ENCODE results near the gene UBASH3A.

DNA sequence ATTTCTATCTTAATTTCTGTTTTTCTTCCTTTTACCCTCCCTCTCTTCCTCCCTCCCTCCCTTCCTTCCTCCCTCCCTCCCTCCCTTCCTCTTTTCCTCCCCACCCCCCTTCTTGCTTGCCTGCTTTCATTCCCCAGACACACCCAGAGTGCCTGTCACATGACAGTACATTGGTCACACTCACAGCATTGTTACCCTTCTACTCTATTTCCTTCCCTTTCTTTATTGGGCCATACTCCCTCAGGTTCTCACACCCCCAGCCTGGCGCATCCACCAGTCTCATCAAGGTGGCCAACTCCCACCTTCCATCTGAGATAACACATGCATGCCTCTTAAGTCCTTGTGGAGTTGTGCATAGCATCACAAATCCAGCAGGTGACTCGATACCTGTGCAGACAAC lies 18.7 kb upstream of the UBASH3A start:
- no peak for TF ChIP-seq POLR2A (IDR thresholded peaks at IDR 0.05)
- TF ChIP-seq, protein P1, sequence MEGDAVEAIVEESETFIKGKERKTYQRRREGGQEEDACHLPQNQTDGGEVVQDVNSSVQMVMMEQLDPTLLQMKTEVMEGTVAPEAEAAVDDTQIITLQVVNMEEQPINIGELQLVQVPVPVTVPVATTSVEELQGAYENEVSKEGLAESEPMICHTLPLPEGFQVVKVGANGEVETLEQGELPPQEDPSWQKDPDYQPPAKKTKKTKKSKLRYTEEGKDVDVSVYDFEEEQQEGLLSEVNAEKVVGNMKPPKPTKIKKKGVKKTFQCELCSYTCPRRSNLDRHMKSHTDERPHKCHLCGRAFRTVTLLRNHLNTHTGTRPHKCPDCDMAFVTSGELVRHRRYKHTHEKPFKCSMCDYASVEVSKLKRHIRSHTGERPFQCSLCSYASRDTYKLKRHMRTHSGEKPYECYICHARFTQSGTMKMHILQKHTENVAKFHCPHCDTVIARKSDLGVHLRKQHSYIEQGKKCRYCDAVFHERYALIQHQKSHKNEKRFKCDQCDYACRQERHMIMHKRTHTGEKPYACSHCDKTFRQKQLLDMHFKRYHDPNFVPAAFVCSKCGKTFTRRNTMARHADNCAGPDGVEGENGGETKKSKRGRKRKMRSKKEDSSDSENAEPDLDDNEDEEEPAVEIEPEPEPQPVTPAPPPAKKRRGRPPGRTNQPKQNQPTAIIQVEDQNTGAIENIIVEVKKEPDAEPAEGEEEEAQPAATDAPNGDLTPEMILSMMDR (IDR thresholded peaks at IDR 0.05) = no peak
